Ramos (cell line): ENCODE results near the gene TUBB.

ENCODE experiments used
- in situ Hi-C: fragments of 300-500 bp; cut with MboI; formaldehyde crosslinking; loops from one replicate; pipeline ENCODE4 v1.14.3; 2022; ENCODE audit warnings: low sequenced_read_pairs; ENCODE audit not compliant: unreplicated experiment

Gene TUBB

GRCh38 chr6:30732237-30732943 lies 12.2 kb downstream of the TUBB start:
- in situ Hi-C loops, result no loop called here

GRCh38 chr6:30735668-30736314 lies 15.6 kb downstream of the TUBB start:
- in situ Hi-C loops, result no loop called here

- in situ Hi-C loops, result no loop called here
These were observed 18.4 kb downstream of the TUBB start for GRCh38 chr6:30738532-30738931.

GRCh38 chr6:30740540-30740870 lies 20.4 kb downstream of the TUBB start:
- in situ Hi-C loops, result loop anchor here (5.0 kb wide), 1 partner anchor 258 kb away; no protein-coding TSS in a partner anchor

DNA sequence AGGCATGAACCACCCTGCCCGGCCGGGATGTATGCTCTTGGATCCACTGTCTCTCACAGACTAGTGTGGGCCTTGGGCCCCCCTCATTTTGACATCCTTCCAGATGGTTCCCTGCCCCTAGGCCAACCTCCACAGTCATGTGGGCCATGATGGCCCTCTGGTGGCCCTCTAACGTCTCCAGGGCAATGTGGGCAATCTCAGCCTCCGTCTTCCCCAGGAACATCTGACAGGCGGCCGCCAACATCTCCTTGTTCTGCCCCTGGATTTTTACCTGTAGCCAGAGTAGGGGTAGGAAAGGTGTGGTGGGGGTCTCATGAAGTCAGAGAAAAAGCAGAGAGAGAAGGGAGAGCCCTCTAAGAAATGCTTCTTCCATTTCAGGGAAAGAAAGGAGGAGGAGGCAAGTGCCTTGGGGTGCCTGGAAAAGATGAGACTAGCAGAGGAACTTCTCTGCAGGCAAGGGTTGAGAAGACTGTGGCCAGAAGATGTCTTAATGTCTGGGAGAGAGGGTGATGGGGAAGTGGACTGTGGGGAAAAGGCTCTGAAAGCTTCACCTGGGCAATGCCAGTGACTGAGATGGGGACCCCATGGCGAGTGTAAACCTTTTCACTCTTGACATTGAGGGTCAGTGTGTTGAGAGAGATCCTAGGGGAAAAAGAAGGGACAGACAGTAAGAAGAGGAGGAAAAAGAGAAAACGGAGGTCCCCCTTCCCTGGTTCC lies 21.1 kb downstream of the TUBB start:
- in situ Hi-C loops, result loop anchor here (5.0 kb wide), 1 partner anchor 259 kb away; no protein-coding TSS in a partner anchor

- in situ Hi-C loops, result loop anchor here (5.0 kb wide), 1 partner anchor 260 kb away; no protein-coding TSS in a partner anchor
These were observed 21.7 kb downstream of the TUBB start for GRCh38 chr6:30741789-30742315.

DNA sequence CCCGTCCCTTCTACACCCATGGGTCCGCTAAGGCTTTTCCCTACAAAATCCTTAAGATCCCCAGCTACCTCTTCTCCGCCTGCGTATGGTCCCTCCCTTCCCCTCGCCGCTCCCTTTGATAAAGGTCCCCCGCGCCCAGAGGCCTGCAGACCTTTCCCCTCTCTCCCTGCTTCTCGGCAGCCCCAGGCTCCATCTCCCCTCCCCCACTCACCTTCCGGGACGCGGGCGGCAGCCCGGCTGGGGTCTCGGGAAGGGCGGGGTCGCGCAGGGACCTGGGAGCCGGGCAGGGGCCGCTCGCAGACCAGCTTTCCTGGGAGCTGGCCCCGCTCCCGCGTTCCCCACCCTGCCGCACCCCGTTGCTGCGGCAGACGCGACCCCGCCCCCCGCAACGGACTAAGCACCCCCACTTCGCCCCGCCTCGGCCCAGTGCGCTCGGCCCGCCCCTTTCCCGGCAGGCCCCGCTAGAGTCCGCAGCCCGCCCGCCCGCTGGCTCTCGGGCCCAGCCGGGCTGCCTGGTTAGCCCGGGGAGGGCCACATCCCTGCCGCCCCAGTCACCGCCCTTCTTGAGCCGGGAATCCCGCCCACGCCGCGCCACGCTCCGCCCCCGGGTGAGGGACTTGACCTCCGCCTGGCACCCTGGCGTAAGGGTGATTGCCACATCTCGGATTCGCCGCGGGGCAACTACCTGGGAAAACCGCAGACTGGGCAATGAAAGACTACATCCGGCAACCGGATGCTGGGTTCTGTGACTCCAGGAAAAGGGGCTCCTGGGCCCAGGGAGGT lies 22.4 kb downstream of the TUBB start, which contains the start of gene FLOT1:
FLOT1 (minus strand) TSS at position 372 of the 783 bp plus-strand sequence. CDS start 498 bp downstream, outside the sequence.
- in situ Hi-C loops, result loop anchor here (5.0 kb wide), 1 partner anchor 260 kb away; no protein-coding TSS in a partner anchor

DNA sequence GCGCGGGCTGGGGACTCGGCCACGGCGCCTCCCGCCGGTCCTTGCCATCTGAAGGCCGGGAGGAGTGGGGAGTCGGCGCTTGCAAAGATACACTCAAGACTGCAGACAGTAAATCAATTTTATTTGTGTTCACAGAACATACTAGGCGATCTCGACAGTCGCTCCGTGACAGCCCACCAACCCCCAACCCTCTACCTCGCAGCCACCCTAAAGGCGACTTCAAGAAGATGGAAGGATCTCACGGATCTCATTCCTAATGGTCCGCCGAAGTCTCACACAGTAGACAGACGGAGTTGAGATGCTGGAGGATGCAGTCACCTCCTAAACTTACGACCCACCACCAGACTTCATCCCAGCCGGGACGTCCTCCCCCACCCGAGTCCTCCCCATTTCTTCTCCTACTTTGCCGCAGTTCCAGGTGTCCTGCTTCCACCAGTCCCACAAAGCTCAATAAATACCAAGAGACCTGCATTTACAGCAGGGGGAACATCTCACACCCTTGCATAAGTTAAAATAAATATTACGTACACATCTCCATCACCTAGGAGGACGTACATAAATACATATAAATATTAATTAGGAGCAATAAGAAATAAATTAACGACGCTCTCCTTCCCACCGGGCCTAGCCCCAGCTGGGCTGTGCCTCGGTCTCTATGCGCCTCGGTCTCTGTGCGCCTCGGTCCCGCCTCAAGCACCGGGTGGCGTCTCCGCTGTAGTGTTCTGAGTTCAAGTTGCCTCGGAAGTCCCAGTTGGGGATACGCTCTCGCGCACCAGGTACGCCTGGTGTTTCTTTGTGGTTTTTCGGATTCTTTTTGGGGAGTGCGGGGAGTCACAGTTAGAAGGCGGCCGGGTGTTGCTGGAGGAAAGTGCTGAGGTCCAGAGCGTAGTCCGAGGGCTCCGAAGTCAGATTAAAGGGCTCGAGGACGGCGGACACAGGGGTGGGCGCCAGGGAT lies 23.2 kb downstream of the TUBB start:
- in situ Hi-C loops, result loop anchor here (5.0 kb wide), 1 partner anchor 261 kb away; no protein-coding TSS in a partner anchor

GRCh38 chr6:30744054-30744805 lies 24.1 kb downstream of the TUBB start, which contains the start of gene IER3:
IER3 (minus strand) TSS chr6:30744547; CDS start chr6:30744518, 29 bp downstream.
- in situ Hi-C loops, result loop anchor here (5.0 kb wide), 1 partner anchor 262 kb away; no protein-coding TSS in a partner anchor

DNA sequence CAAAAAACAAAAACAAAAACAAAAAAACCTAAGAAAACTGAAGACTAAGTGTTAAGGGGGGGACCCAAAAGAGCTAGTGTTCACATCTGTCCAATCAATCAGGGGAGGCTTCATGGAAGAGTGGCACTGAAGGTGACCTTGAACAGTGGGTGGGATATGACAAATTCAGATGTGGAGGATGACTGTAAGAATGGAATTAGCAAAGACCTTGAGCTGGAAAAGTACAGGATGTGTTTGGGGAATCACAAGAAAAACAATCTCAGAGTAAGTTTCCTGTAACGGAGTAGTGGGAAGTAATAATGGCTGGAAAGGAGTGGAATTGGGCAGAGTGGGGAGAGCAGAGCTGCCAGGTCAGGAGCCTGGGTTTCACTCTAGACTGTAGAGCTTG lies 27.1 kb downstream of the TUBB start:
- in situ Hi-C loops, result no loop called here

GRCh38 chr6:30747902-30748769 lies 28.0 kb downstream of the TUBB start:
- in situ Hi-C loops, result no loop called here

DNA sequence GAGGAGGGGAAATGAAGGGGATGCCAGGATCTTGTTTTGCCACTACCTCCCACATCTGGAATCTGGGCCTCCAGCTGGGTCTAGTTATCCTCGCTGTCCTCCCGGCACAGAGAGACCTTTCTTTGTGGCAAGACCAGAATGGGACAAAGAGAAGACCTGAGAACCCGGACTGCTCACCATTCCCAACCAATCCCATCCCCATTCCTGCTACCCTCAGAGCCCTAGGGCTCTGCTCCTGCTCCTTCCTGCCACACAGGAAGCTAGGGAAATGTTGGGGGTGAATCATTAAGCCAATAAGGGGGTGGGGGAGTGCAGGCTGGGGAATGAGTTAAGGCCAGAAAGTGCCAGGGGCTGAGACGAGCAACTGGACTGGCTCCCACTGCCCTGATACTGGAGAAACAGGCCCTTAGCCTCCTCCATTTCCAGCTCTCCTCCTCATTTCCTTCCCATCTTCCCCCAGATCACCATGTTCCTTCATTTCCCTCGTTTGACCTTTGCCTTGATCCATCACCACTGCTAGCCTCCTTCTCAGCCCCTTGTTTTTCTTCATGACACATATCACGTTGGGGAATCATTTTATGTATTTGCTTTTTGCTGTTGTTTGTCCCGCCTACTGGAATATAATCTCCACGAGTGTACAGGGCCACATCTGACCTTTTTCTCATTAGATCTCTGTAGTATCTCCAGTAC lies 28.8 kb downstream of the TUBB start:
- in situ Hi-C loops, result no loop called here

- in situ Hi-C loops, result no loop called here
These were observed 29.6 kb downstream of the TUBB start for GRCh38 chr6:30749554-30750378.

DNA sequence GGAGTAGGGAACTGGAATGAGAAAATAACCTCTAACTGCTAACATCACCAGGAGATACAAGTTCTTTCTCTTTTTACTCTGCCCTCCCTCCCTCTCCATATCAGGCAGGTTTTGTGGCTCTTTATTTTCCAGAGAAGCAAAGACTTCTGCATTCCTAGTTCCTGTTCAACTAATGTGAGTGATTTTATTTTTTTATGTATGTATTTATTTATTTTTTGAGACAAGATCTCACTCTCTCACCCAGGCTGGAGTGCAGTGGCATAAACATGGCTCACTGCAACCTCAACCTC lies 30.2 kb downstream of the TUBB start:
- in situ Hi-C loops, result no loop called here

GRCh38 chr6:30752157-30752927 lies 32.2 kb downstream of the TUBB start:
- in situ Hi-C loops, result no loop called here
